Hepatocyte (in vitro differentiated cells): Measurements from ENCODE around the gene MRTFA. TPM values are rescaled to one million over a fixed set of nuclear protein-coding genes. Genes with fewer than 3 reads are reported as not detected.

Experiments used
- DNase-seq: peaks from one replicate; pipeline ENCODE4 v3.0.0-alpha.2; 2016; ENCODE audit warnings: low spot score
- H2AFZ ChIP-seq: fragments of 200-600 bp; sonication (generic); 2 replicates; pipeline ENCODE4 v1.6.0; 2016; ENCODE audit warnings: antibody characterized with exemption, mild to moderate bottlenecking
- H3K27ac ChIP-seq: fragments of 200-600 bp; sonication (generic); 2 replicates; pipeline ENCODE4 v1.5.1; 2016; ENCODE audit warnings: mild to moderate bottlenecking
- H3K27me3 ChIP-seq: fragments of 200-600 bp; sonication (generic); 2 replicates; pipeline ENCODE4 v1.6.1; 2016
- H3K36me3 ChIP-seq: fragments of 200-600 bp; sonication (generic); replicated peaks from 2 replicates; pipeline ENCODE4 v1.5.1; 2016; ENCODE audit warnings: low read depth; ENCODE audit not compliant: insufficient read depth
- H3K4me1 ChIP-seq: fragments of 200-600 bp; sonication (generic); 2 replicates; pipeline ENCODE4 v1.5.1; 2016; ENCODE audit warnings: mild to moderate bottlenecking, moderate library complexity; ENCODE audit not compliant: insufficient read depth
- H3K4me2 ChIP-seq: fragments of 200-600 bp; sonication (generic); 2 replicates; pipeline ENCODE4 v1.6.0; 2016
- H3K4me3 ChIP-seq: fragments of 200-600 bp; sonication (generic); 2 replicates; pipeline ENCODE4 v1.5.1; 2016; ENCODE audit warnings: mild to moderate bottlenecking
- H3K79me2 ChIP-seq: fragments of 200-600 bp; sonication (generic); 2 replicates; pipeline ENCODE4 v1.6.0; 2017; ENCODE audit warnings: mild to moderate bottlenecking
- H3K9me2 ChIP-seq: fragments of 200-600 bp; sonication (generic); replicated peaks from 2 replicates; pipeline ENCODE4 v1.6.0; 2017; ENCODE audit warnings: mild to moderate bottlenecking; ENCODE audit not compliant: insufficient read depth
- H3K9me3 ChIP-seq: fragments of 200-600 bp; sonication (generic); 2 replicates; pipeline ENCODE4 v1.5.1; 2016; ENCODE audit warnings: low read depth, mild to moderate bottlenecking
- H4K20me1 ChIP-seq: fragments of 200-600 bp; sonication (generic); 2 replicates; pipeline ENCODE4 v1.6.0; 2016; ENCODE audit warnings: mild to moderate bottlenecking; ENCODE audit not compliant: insufficient read depth, poor library complexity, severe bottlenecking
- CTCF ChIP-seq: fragments of 200-600 bp; sonication (generic); IDR thresholded peaks from 2 replicates; pipeline ENCODE4 v1.5.1; 2016; ENCODE audit warnings: antibody characterized with exemption, mild to moderate bottlenecking; ENCODE audit not compliant: poor library complexity
- EZH2 ChIP-seq: fragments of 200-600 bp; sonication (generic); IDR thresholded peaks from 2 replicates; pipeline ENCODE4 v1.6.1; 2016; ENCODE audit warnings: antibody characterized with exemption, mild to moderate bottlenecking, borderline replicate concordance
- EZH2phosphoT487 ChIP-seq: fragments of 200-600 bp; sonication (generic); IDR thresholded peaks from one replicate; pipeline ENCODE4 v1.6.1; 2018; ENCODE audit warnings: antibody characterized with exemption, mild to moderate bottlenecking, low read depth, moderate library complexity; ENCODE audit not compliant: unreplicated experiment, severe bottlenecking
- WGBS: methylation state at CpG from one replicate; pipeline ENCODE4 v1.1.6; 2016; ENCODE audit warnings: low lambda C conversion rate; ENCODE audit errors: missing lambda C conversion rate; 5-methylcytosine and 5-hydroxymethylcytosine counted together
- polyA plus RNA-seq: library from polyadenylated mRNA; unstranded; fragments of >200 nt; fragmentation: Nextera tagmentation; extraction: Ambion mirVana; gene quantifications from 2 replicates; pipeline ENCODE4 v1.2.1, GENCODE V29; 2016
- total RNA-seq: library from RNA; depleted of rRNA; stranded (reverse); fragments of >200 nt; gene quantifications from 2 replicates; pipeline ENCODE4 v1.2.3, GENCODE V29; 2014

MRTFA gene
- total and polyA plus RNA-seq, 2 experiments from 2014 or later: 19.0 to 29.7 TPM

- H3K27me3 ChIP-seq: no peaks in the 10 kb centered on the region
- H4K20me1 ChIP-seq: peaks cover 3% of the 10 kb centered on the region
- no peaks in the 10 kb centered on the region for H3K9me2 ChIP-seq
- TF ChIP-seq EZH2phosphoT487 (no peak), EZH2 (no peak), CTCF (no peak)
- DNase-seq: no peak
- H3K4me2 ChIP-seq: no peak overlapping the region
- H3K27ac ChIP-seq: no peak overlapping the region
- H3K4me3 ChIP-seq: no peak overlapping the region
- no peak overlapping the region for H2AFZ ChIP-seq
- no peaks in the 10 kb centered on the region for H3K9me3 ChIP-seq
- peaks cover 95% of the 10 kb centered on the region for H3K79me2 ChIP-seq
- H3K4me1 ChIP-seq: peaks cover 12% of the 10 kb centered on the region
- WGBS: 76% methylated on average over 8 of the region's 8 CpGs
- H3K36me3 ChIP-seq: no peaks in the 10 kb centered on the region
Observed at GRCh38 chr22:40594924-40595323, 41.6 kb downstream of the MRTFA start.

GRCh38 chr22:40594346-40594745 lies 42.2 kb downstream of the MRTFA start:
- Histone ChIP-seq H4K20me1 (peaks cover 3% of the 10 kb centered on the region), H3K4me1 (peaks cover 13% of the 10 kb centered on the region), H3K79me2 (peaks cover 95% of the 10 kb centered on the region), H3K27me3 (no peaks in the 10 kb centered on the region), H3K9me3 (no peaks in the 10 kb centered on the region), H3K36me3 (no peaks in the 10 kb centered on the region), H3K27ac (peak overlapping the region; percentile 24), H3K9me2 (no peaks in the 10 kb centered on the region), H2AFZ (no peak overlapping the region), H3K4me3 (no peak overlapping the region), H3K4me2 (no peak overlapping the region)
- no peak for DNase-seq
- 56% methylated on average over 3 of the region's 3 CpGs for WGBS
- TF ChIP-seq CTCF (no peak), EZH2 (no peak), EZH2phosphoT487 (no peak)

GRCh38 chr22:40593460-40594273 lies 42.9 kb downstream of the MRTFA start:
- no peak overlapping the region for H3K4me3 ChIP-seq
- peaks cover 19% of the 10 kb centered on the region for H3K4me1 ChIP-seq
- TF ChIP-seq EZH2phosphoT487 (no peak), EZH2 (no peak), CTCF (no peak)
- H3K9me2 ChIP-seq: no peaks in the 10 kb centered on the region
- WGBS: 59% methylated on average over 5 of the region's 5 CpGs
- H3K79me2 ChIP-seq: peaks cover 94% of the 10 kb centered on the region
- H3K9me3 ChIP-seq: no peaks in the 10 kb centered on the region
- peaks cover 3% of the 10 kb centered on the region for H4K20me1 ChIP-seq
- peak; percentile 11 for DNase-seq
- H3K27me3 ChIP-seq: no peaks in the 10 kb centered on the region
- no peak overlapping the region for H2AFZ ChIP-seq
- no peak overlapping the region for H3K4me2 ChIP-seq
- no peaks in the 10 kb centered on the region for H3K36me3 ChIP-seq
- peak overlapping the region; percentile 24 for H3K27ac ChIP-seq
